H1 (cell line): ENCODE results near the gene TBCD. TPM values are rescaled to one million over a fixed set of nuclear protein-coding genes. Genes with fewer than 3 reads are reported as not detected.

Experiments used
- CTCF ChIA-PET: fragments of 300-600 bp; sonication (Branson Sonifier 250); formaldehyde crosslinking; loops from one replicate; lab custom pipeline; 2021; ENCODE audit not compliant: partially characterized antibody; lab: Charles Lee
- POLR2A ChIA-PET: fragments of 300-600 bp; sonication (Branson Sonifier 250); formaldehyde crosslinking; loops from one replicate; lab custom pipeline; 2021; ENCODE audit warnings: inconsistent platforms; ENCODE audit not compliant: partially characterized antibody; lab: Charles Lee
- DNase-seq, 2 experiments: peaks; one replicate each; pipeline versions ENCODE4 v3.0.0 to v3.0.0-alpha.2; 2010 to 2022; ENCODE audit warnings: low spot score in 2 of 2, low read depth in 1 of 2, mixed read lengths in 1 of 2
- FAIRE-seq: peaks from 2 replicates; lab custom pipeline; 2011; peaks lifted over from hg19 to GRCh38; lab: Jason Lieb, UNC
- H2AFZ ChIP-seq: 2 replicates; pipeline ENCODE4 v1.8.1; 2012; ENCODE audit warnings: low read length, inconsistent platforms
- H2AK5ac ChIP-seq: 2 replicates; pipeline ENCODE4 v1.6.1; 2013; ENCODE audit warnings: low read depth, low read length
- H2BK120ac ChIP-seq: replicated peaks from 2 replicates; pipeline ENCODE3; 2013; ENCODE audit warnings: low read depth, low read length, inconsistent platforms
- H2BK12ac ChIP-seq: 2 replicates; pipeline ENCODE4 v1.6.1; 2013; ENCODE audit warnings: low read depth, low read length
- H2BK15ac ChIP-seq: 2 replicates; pipeline ENCODE4 v1.6.1; 2013; ENCODE audit warnings: low read length
- H2BK20ac ChIP-seq: 2 replicates; pipeline ENCODE4 v1.6.1; 2013; ENCODE audit warnings: low read length
- H2BK5ac ChIP-seq: 2 replicates; pipeline ENCODE4 v1.6.1; 2013; ENCODE audit warnings: low read depth, low read length
- H3K14ac ChIP-seq: 2 replicates; pipeline ENCODE4 v1.6.1; 2013; ENCODE audit warnings: inconsistent platforms; ENCODE audit not compliant: insufficient read length
- H3K18ac ChIP-seq: 2 replicates; pipeline ENCODE4 v1.6.1; 2013; ENCODE audit warnings: low read length; ENCODE audit errors: extremely low read depth
- H3K23ac ChIP-seq: 2 replicates; pipeline ENCODE4 v1.6.1; 2013; ENCODE audit warnings: inconsistent platforms; ENCODE audit not compliant: insufficient read length
- H3K23me2 ChIP-seq: 2 replicates; pipeline ENCODE4 v1.6.1; 2013; ENCODE audit warnings: low read depth, low read length
- H3K27ac ChIP-seq: 2 replicates; pipeline ENCODE4 v1.6.1; 2011; ENCODE audit warnings: low read depth, low read length, inconsistent platforms
- H3K27me3 ChIP-seq, 4 experiments: replicated peaks in 1 of 4; 1 replicate in 1 of 4; 2 replicates in 3 of 4; pipeline versions ENCODE4 v1.6.1 to v1.8.1; 2011 to 2013; ENCODE audit warnings: low read length in 3 of 4, mild to moderate bottlenecking in 3 of 4, inconsistent platforms in 2 of 4, mixed read lengths in 2 of 4, moderate library complexity in 1 of 4; ENCODE audit not compliant: control insufficient read depth in 3 of 4, insufficient read depth in 3 of 4; ENCODE audit errors: extremely low read depth in 1 of 4
- H3K36me3 ChIP-seq, 4 experiments: 2 replicates each; pipeline versions ENCODE4 v1.6.1 to v1.8.1; 2011 to 2013; ENCODE audit warnings: mild to moderate bottlenecking in 4 of 4, low read length in 3 of 4, moderate library complexity in 2 of 4, control low read depth in 1 of 4, inconsistent platforms in 1 of 4; ENCODE audit not compliant: insufficient read depth in 4 of 4, control insufficient read depth in 2 of 4
- H3K4ac ChIP-seq: replicated peaks from 2 replicates; pipeline ENCODE3; 2013; ENCODE audit warnings: low read length, low read depth, mixed read lengths, inconsistent platforms; ENCODE audit not compliant: insufficient read length
- H3K4me1 ChIP-seq, 4 experiments: replicated peaks in 1 of 4; 1 replicate in 1 of 4; 2 replicates in 3 of 4; pipeline versions ENCODE4 v1.6.1 to v1.8.1; 2011 to 2013; ENCODE audit warnings: low read length in 3 of 4, inconsistent platforms in 2 of 4, mixed read lengths in 1 of 4; ENCODE audit not compliant: insufficient read depth in 4 of 4, control insufficient read depth in 3 of 4
- H3K4me2 ChIP-seq, 2 experiments: 2 replicates each; pipeline versions ENCODE4 v1.6.1 to v1.8.1; 2011 to 2013; ENCODE audit warnings: low read depth in 2 of 2, low read length in 2 of 2, control low read depth in 1 of 2, inconsistent platforms in 1 of 2, mild to moderate bottlenecking in 1 of 2; ENCODE audit not compliant: insufficient read depth in 1 of 2
- H3K4me3 ChIP-seq, 4 experiments: fragments of 200-600, 300-600 bp in 1 of 4; sonication (generic), shearing (Covaris generic), sonication (Bioruptor Twin) in 1 of 4; 2 replicates each; pipeline versions ENCODE4 v1.5.1 to v1.8.1; 2011 to 2016; ENCODE audit warnings: low read length in 4 of 4, low read depth in 3 of 4, control low read depth in 2 of 4, inconsistent platforms in 2 of 4, mild to moderate bottlenecking in 2 of 4, mixed read lengths in 1 of 4, moderate library complexity in 1 of 4; ENCODE audit not compliant: insufficient read depth in 2 of 4; ENCODE audit errors: extremely low read depth in 1 of 4
- H3K56ac ChIP-seq: replicated peaks from 2 replicates; pipeline ENCODE3; 2013; ENCODE audit warnings: low read depth, mild to moderate bottlenecking, mixed read lengths, low read length, inconsistent platforms; ENCODE audit not compliant: insufficient read length
- H3K79me1 ChIP-seq: 2 replicates; pipeline ENCODE4 v1.6.1; 2013; ENCODE audit warnings: low read depth, low read length, control low read depth
- H3K79me2 ChIP-seq, 2 experiments: 2 replicates each; pipeline versions ENCODE4 v1.6.1 to v1.8.1; 2012 to 2013; ENCODE audit warnings: low read length in 2 of 2, mild to moderate bottlenecking in 2 of 2, inconsistent platforms in 1 of 2; ENCODE audit not compliant: insufficient read depth in 2 of 2, control insufficient read depth in 1 of 2
- H3K9ac ChIP-seq, 4 experiments: replicated peaks in 1 of 4; 1 replicate in 1 of 4; 2 replicates in 3 of 4; pipeline versions ENCODE4 v1.6.1 to v1.8.1; 2011 to 2013; ENCODE audit warnings: low read depth in 3 of 4, low read length in 3 of 4, control low read depth in 2 of 4, mild to moderate bottlenecking in 2 of 4, moderate library complexity in 2 of 4, inconsistent platforms in 1 of 4; ENCODE audit errors: extremely low read depth in 1 of 4
- H3K9me3 ChIP-seq, 2 experiments: 2 replicates each; pipeline versions ENCODE4 v1.6.1 to v1.8.1; 2012 to 2013; ENCODE audit warnings: mild to moderate bottlenecking in 2 of 2, moderate library complexity in 2 of 2, control low read depth in 1 of 2, inconsistent platforms in 1 of 2, low read depth in 1 of 2, low read length in 1 of 2, mixed read lengths in 1 of 2; ENCODE audit not compliant: insufficient read depth in 2 of 2
- H4K20me1 ChIP-seq, 2 experiments: replicated peaks in 1 of 2; 2 replicates each; pipeline versions ENCODE3 to v1.8.1; 2011 to 2013; ENCODE audit warnings: inconsistent platforms in 2 of 2, low read length in 2 of 2, mild to moderate bottlenecking in 1 of 2; ENCODE audit not compliant: insufficient read depth in 2 of 2, control insufficient read depth in 1 of 2
- H4K5ac ChIP-seq: 2 replicates; pipeline ENCODE4 v1.6.1; 2013; ENCODE audit warnings: low read length, low read depth, mixed read lengths, inconsistent platforms; ENCODE audit not compliant: insufficient read length
- H4K8ac ChIP-seq: 2 replicates; pipeline ENCODE4 v1.8.0; 2013; ENCODE audit warnings: mild to moderate bottlenecking, moderate library complexity, low read length, inconsistent platforms; ENCODE audit not compliant: insufficient read depth; ENCODE audit errors: extremely low read depth
- H4K91ac ChIP-seq: replicated peaks from 2 replicates; pipeline ENCODE3; 2013; ENCODE audit warnings: low read length, mixed read lengths, inconsistent platforms; ENCODE audit not compliant: insufficient read length
- CBX5 ChIP-seq: fragments of 300-800, 300-1000 bp; sonication (generic); IDR thresholded peaks from 2 replicates; pipeline ENCODE4 v1.7.1; 2016; ENCODE audit warnings: antibody characterized with exemption, low read length, low read depth
- MAFK ChIP-seq: IDR thresholded peaks from 2 replicates; pipeline ENCODE4 v1.6.1; 2012; ENCODE audit warnings: low read depth, mild to moderate bottlenecking, improper control_type of control experiment, low read length
- RBBP5 ChIP-seq: IDR thresholded peaks from 2 replicates; pipeline ENCODE4 v1.7.1; 2012; ENCODE audit warnings: low read depth, mild to moderate bottlenecking, inconsistent platforms, low read length, moderate library complexity, borderline replicate concordance
- SIX5 ChIP-seq: IDR thresholded peaks from 2 replicates; pipeline ENCODE4 v1.6.1; 2011; ENCODE audit warnings: mild to moderate bottlenecking, low read depth, low read length
- TCF12 ChIP-seq: IDR thresholded peaks from 2 replicates; pipeline ENCODE4 v1.6.1; 2011; ENCODE audit warnings: low read depth, mild to moderate bottlenecking, low read length
- TEAD4 ChIP-seq: IDR thresholded peaks from 2 replicates; pipeline ENCODE4 v1.6.1; 2012; ENCODE audit warnings: low read depth, low read length, inconsistent platforms, mixed read lengths
- WGBS, 2 experiments: shearing (Covaris generic) in 1 of 2; methylation state at CpG; one replicate each; pipeline versions ENCODE4 v1.1.6 to v1.1.7; 2013 to 2015; ENCODE audit warnings: low lambda C conversion rate in 2 of 2, mixed read lengths in 2 of 2, inconsistent platforms in 1 of 2, low coverage in 1 of 2, missing lambda C conversion rate in 1 of 2; ENCODE audit not compliant: insufficient replicate concordance in 2 of 2, insufficient coverage in 1 of 2, insufficient read length in 1 of 2; ENCODE audit errors: extremely low coverage in 1 of 2, missing lambda C conversion rate in 1 of 2; 5-methylcytosine and 5-hydroxymethylcytosine counted together
- polyA plus RNA-seq, 7 experiments: library from polyadenylated mRNA; depleted of rRNA in 3 of 7; stranded (reverse) in 5 of 7; unstranded in 2 of 7; fragments of >200 nt in 5 of 7; fragments of 200-250 nt in 2 of 7; gene quantifications; 1 replicate in 5 of 7; 2 replicates in 1 of 7; 4 replicates in 1 of 7; pipeline versions ENCODE4 v1.2.1 to v1.2.3, GENCODE V29; 2011 to 2013; ENCODE audit warnings: missing spikeins in 2 of 7, mixed read lengths in 2 of 7
- total RNA-seq: library from RNA; stranded (reverse); fragmentation: NEBNext Ultra II Directional; extraction: Animal tissue kit (Norgen Biotek cat#: 25700); gene quantifications from 2 replicates; pipeline ENCODE4 v1.2.1, GENCODE V29; 2021

Gene TBCD
- total and polyA plus RNA-seq, 2 of the 8 experiments (the other 6 are each of a cell fraction or from before 2014, with no cell fraction given) = 118 to 162 TPM

DNA sequence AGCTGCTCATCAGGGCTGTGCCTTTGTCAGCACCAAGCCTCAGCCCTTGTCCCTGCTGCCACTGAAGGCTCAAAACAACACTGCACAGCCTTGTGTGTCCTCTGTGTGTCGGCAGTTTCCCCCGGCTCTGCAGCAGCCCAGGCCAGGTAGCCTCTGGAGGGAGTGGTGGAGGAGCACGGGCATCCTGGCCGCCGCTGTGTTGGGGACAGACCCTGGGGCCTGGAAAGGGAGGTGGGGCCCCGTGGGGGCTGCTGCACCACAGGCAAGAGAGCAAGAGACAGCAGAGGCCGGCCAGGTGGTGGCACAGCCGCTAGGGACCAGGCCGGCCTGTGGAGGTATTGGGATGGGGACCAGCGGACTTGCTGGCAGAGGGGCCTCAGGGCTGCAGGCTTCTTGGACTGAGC is 184.9 kb downstream of the TBCD start:
- H3K23ac ChIP-seq = no peak overlapping the region
- H2BK12ac ChIP-seq = no peak overlapping the region
- no peak overlapping the region for H3K4me2 ChIP-seq
- H3K27ac ChIP-seq = no peak overlapping the region
- H3K23me2 ChIP-seq = no peaks in the 10 kb centered on the region
- H4K91ac ChIP-seq = no peak overlapping the region
- H2AFZ ChIP-seq = no peak overlapping the region
- H3K4me3 ChIP-seq = no peak overlapping the region
- no peak overlapping the region for H3K4ac ChIP-seq
- no peak overlapping the region for H3K9ac ChIP-seq
- POLR2A ChIA-PET = interaction anchor here (1.1 kb wide), 1 partner anchor 9 kb away, joined by 3 read pairs; no protein-coding TSS in a partner anchor
- H2BK120ac ChIP-seq = no peak overlapping the region
- H3K56ac ChIP-seq = no peak overlapping the region
- WGBS, 2 experiments = 95% methylated on average over 10 of the region's 10 CpGs; no CpG with 5 or more reads in 1 of the 2 experiments
- no peaks in the 10 kb centered on the region for H3K79me2 ChIP-seq
- H3K9me3 ChIP-seq = peaks cover 0 to 12% of the 10 kb centered on the region in 2 experiments; a peak in 1 of 4 replicates
- peak overlapping the region; percentile 77; the same call in 1 of the 2 replicates for H2BK5ac ChIP-seq
- no peak overlapping the region for H2AK5ac ChIP-seq
- no peaks in the 10 kb centered on the region for H3K27me3 ChIP-seq
- no peak overlapping the region; the same call in 1 of the 2 replicates for H3K18ac ChIP-seq
- no peaks in the 10 kb centered on the region for H4K20me1 ChIP-seq
- CTCF ChIA-PET = interaction anchor here (0.8 to 1.5 kb wide), 4 partner anchors 12 to 225 kb away, joined by 3 to 4 read pairs (median 4); no protein-coding TSS in a partner anchor
- DNase-seq = no peak
- H2BK20ac ChIP-seq = no peak overlapping the region
- TF ChIP-seq TEAD4 (no peak), CBX5 (no peak), SIX5 (no peak), TCF12 (no peak), MAFK (no peak), RBBP5 (no peak)
- H4K8ac ChIP-seq = no peak overlapping the region
- H3K4me1 ChIP-seq = no peaks in the 10 kb centered on the region
- H3K36me3 ChIP-seq = peaks cover 3 to 44% (median 27%) of the 10 kb centered on the region in 4 experiments; a peak in 6 of 8 replicates
- H3K79me1 ChIP-seq = no peaks in the 10 kb centered on the region; the same call in none of the 2 replicates
- no peak overlapping the region for H2BK15ac ChIP-seq
- no peak overlapping the region for H3K14ac ChIP-seq
- no peak overlapping the region for H4K5ac ChIP-seq
- FAIRE-seq = no peak
